RWPE1 (cell line): ENCODE results near the gene CXCR6.

Experiments used
- CTCF ChIA-PET: fragments of 350-600 bp; sonication (Branson Sonifier 250); formaldehyde crosslinking; extraction: SDS; loops from one replicate; lab custom pipeline; 2021; lab: Yijun Ruan, JAX
- POLR2A ChIA-PET: fragments of 400-600 bp; formaldehyde crosslinking; extraction: SDS; loops from one replicate; lab custom pipeline; 2020; ENCODE audit warnings: antibody characterized with exemption; ENCODE audit not compliant: low non-redundant PET; lab: Yijun Ruan, JAX
- DNase-seq: peaks from one replicate; pipeline ENCODE4 v3.0.0; 2012; ENCODE audit warnings: low spot score
- H3K27ac ChIP-seq: fragments of 450-650 bp; 2 replicates; pipeline ENCODE4 v1.5.1; 2017
- CTCF ChIP-seq: fragments of 450-650 bp; conservative IDR thresholded peaks from 2 replicates; pipeline ENCODE4 v1.5.1; 2017; ENCODE audit warnings: low read depth, mild to moderate bottlenecking

The CXCR6 gene

GRCh38 chr3:45966950-45967640, 23.8 kb downstream of the CXCR6 start:
- TF ChIP-seq CTCF, result no peak
- POLR2A ChIA-PET, result no interaction called here
- CTCF ChIA-PET, result no interaction called here
- DNase-seq, result no peak
- no peak overlapping the region for H3K27ac ChIP-seq

DNA sequence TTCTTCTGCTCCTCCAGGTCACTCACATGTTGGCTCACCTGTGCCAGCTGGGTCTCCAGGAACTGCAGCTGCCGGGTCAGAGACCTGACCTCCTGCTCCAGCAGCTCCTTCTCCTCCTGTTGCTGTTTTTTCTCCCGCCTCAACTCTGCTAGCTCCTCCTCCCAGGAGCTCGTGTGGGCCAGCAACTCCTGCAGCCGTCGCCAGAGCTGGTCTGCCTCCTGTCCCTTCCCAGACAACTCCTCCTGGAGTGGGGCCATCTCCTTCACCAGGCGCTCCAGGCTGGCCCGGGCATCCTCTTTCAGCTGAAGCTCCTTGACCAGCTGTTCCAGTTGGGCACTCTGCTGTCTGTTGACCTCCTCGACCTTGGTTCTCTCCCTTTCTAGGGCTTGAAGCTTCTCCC, 24.5 kb downstream of the CXCR6 start:
- no peak for TF ChIP-seq CTCF
- DNase-seq, result no peak
- H3K27ac ChIP-seq, result no peak overlapping the region
- CTCF ChIA-PET, result no interaction called here
- POLR2A ChIA-PET, result no interaction called here

GRCh38 chr3:45968149-45968548, 24.9 kb downstream of the CXCR6 start:
- CTCF ChIA-PET, result no interaction called here
- no peak for TF ChIP-seq CTCF
- POLR2A ChIA-PET, result no interaction called here

GRCh38 chr3:45968706-45969105, 25.4 kb downstream of the CXCR6 start:
- no peak overlapping the region for H3K27ac ChIP-seq
- CTCF ChIA-PET, result interaction anchor here (0.5 kb wide), 1 partner anchor 278 kb away, joined by 3 read pairs; no protein-coding TSS in a partner anchor
- no peak for DNase-seq
- POLR2A ChIA-PET, result no interaction called here
- TF ChIP-seq CTCF, result no peak

More at GRCh38 chr3:45968149-45968548, 24.9 kb downstream of the CXCR6 start:
- no peak overlapping the region for H3K27ac ChIP-seq
- no peak for DNase-seq

DNA sequence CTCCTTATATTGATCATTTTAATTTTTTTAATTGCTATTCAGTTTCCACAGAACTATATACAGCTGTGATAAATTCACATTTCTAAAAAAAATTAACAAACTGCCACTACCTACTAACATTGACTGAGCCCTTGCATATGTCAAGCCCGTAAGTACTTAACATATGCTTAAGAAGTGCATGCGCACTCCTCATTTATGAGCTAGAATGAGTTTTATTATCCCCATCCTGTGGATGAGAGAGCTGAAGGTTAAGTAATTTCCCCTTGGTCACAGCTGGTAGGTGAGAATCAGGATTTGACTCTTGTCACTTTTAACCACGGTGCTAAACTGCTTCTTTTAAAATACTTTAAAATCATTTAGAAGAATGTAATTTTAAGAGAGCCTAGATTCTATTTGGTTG, 25.9 kb downstream of the CXCR6 start:
- CTCF ChIA-PET, result interaction anchor here (0.5 kb wide), 1 partner anchor 278 kb away, joined by 3 read pairs; no protein-coding TSS in a partner anchor
- POLR2A ChIA-PET, result no interaction called here
- no peak overlapping the region for H3K27ac ChIP-seq
- no peak for TF ChIP-seq CTCF
- no peak for DNase-seq

DNA sequence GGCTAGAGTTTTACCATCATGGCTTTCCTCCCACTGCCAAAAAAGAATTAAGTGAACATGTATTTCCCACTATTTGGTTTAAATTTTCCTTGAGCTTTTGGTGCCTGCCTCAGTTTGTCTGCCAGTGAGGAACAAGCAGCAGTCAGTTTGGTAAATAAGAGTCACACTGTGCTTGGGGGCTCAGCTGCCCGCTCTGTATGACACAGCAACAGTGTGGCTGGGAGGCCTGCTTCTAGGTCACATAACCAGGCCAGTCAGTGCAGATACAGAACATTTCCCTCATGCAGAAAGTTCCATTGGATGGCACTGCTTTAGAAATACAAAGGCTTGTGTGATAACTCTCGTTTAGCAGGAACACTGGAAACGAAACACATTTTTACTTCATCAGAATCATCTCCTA, 26.7 kb downstream of the CXCR6 start:
- H3K27ac ChIP-seq, result no peak overlapping the region
- ChIA-PET POLR2A (no interaction called here), CTCF (no interaction called here)
- TF ChIP-seq CTCF, result no peak
- no peak for DNase-seq
